GM12801 (cell line): ENCODE measurements around the gene STAT5A.

Experiments
- TF ChIP-seq, protein P1 (sequence below): IDR thresholded peaks from one replicate; pipeline ENCODE4 v1.5.1; 2011; ENCODE audit warnings: control low read depth; ENCODE audit not compliant: insufficient read length; ENCODE audit errors: extremely low read depth

Gene STAT5A

GRCh38 chr17:42273474-42274252, 14.6 kb upstream of the STAT5A start:
- TF ChIP-seq, protein P1, sequence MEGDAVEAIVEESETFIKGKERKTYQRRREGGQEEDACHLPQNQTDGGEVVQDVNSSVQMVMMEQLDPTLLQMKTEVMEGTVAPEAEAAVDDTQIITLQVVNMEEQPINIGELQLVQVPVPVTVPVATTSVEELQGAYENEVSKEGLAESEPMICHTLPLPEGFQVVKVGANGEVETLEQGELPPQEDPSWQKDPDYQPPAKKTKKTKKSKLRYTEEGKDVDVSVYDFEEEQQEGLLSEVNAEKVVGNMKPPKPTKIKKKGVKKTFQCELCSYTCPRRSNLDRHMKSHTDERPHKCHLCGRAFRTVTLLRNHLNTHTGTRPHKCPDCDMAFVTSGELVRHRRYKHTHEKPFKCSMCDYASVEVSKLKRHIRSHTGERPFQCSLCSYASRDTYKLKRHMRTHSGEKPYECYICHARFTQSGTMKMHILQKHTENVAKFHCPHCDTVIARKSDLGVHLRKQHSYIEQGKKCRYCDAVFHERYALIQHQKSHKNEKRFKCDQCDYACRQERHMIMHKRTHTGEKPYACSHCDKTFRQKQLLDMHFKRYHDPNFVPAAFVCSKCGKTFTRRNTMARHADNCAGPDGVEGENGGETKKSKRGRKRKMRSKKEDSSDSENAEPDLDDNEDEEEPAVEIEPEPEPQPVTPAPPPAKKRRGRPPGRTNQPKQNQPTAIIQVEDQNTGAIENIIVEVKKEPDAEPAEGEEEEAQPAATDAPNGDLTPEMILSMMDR: no peak

DNA sequence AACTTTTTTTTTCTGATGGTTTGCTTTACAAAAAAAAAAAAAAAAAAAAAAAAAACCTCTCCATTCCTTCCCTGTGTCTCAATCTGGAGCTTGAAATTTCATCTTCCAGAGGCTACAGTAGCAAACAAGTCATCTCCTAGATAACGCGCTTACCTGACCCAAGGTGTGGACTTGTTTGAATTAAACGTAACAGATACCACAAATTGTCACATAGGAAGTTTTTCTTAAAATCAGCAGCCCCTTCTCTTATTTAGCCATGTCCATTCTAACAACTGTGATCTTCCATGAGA, 14.1 kb upstream of the STAT5A start:
- TF ChIP-seq, protein P1: no peak

GRCh38 chr17:42274812-42275526, 13.3 kb upstream of the STAT5A start:
- TF ChIP-seq, protein P1: no peak

- TF ChIP-seq, protein P1: no peak
Observed at GRCh38 chr17:42275527-42276358, 12.6 kb upstream of the STAT5A start.

DNA sequence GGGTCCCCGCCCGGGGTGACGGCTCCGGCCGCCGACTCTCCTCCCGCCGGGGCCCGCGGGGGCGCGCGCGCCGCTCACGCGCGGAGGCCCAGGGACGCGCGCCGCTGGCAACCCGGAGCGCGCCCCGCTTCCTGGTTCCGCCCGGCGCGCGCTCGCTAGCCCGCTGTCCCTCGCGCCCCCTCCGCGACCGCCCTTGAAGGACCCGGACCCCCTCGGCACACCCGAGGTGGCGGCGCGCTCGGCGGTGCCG, 12.0 kb upstream of the STAT5A start, which contains the start of gene STAT5B:
Gene STAT5B, minus strand, starts transcription at position 33 of the 250 bp plus-strand sequence. CDS start 44,264 bp downstream, outside the sequence.
- TF ChIP-seq, protein P1: no peak

DNA sequence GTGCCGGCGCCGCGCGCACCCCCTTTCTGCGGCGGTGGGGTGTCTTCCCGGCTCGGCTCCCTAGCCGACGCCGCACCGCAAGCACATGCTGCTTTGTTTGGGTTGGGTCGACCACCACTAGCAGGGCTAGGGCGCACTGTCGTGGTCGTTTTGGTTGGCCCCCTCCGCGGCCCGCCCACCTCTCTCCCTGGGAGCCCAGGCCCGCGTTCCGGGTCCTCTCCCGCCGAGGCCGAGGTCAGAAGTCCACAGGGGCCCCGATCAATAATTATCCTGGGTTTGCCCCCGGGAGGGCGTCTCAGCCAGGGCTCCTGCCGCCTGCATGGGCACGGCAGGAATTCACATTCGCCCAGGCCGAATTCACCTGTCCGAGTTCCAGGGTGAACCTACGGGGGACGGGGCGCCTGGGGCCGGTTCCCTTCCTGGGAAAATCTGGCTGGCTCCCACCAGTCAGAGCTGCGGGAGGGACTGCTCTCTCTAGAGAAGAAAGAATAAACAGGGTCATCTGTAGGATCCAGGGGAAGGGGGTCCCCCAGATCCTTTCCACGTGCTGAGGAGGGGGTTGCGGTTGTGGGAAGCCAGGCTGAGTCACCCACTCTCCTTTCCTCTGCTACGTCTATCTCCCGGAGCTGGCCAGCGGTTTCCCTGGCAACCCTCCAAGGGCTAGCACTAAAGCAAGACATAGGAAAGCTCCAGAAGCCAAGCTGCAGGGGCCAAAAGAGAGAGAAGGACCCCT, 11.5 kb upstream of the STAT5A start:
- TF ChIP-seq, protein P1: no peak

- TF ChIP-seq, protein P1: no peak
Observed at GRCh38 chr17:42277342-42277712, 11.0 kb upstream of the STAT5A start.
